ENCODE measurements around the gene TRRAP. TPM values are rescaled to one million over a fixed set of nuclear protein-coding genes. Genes with fewer than 3 reads are reported as not detected.
A peak's percentile ranks its signal among the peaks of the same experiment; 100 is the strongest.

TRRAP gene
- total RNA-seq, 1 donor from 2014 or later = 13.7 TPM

GRCh38 chr7:98927125-98927524 is 48.8 kb downstream of the TRRAP start:
- DNase-seq (no peak), ATAC-seq (ENCODE audit: poor library complexity) (no peak)
- intact Hi-C loops (cut with DNase I) = no loop called here

- no peak for ATAC-seq (ENCODE audit: poor library complexity)
- no peak for DNase-seq
- intact Hi-C loops (cut with DNase I) = no loop called here
Observed at GRCh38 chr7:98930464-98930863, 52.1 kb downstream of the TRRAP start.

GRCh38 chr7:98930921-98931320 is 52.6 kb downstream of the TRRAP start:
- ATAC-seq (ENCODE audit: poor library complexity) (no peak), DNase-seq (no peak)
- intact Hi-C loops (cut with DNase I) = no loop called here

- no peak for ATAC-seq (ENCODE audit: poor library complexity)
- intact Hi-C loops (cut with DNase I) = no loop called here
- no peak for DNase-seq
Observed at GRCh38 chr7:98933321-98933720, 55.0 kb downstream of the TRRAP start.

- ATAC-seq (ENCODE audit: poor library complexity) = no peak
- DNase-seq = no peak
- intact Hi-C loops (cut with DNase I) = no loop called here
Observed at GRCh38 chr7:98934267-98934666, 55.9 kb downstream of the TRRAP start.

GRCh38 chr7:98935811-98936210 is 57.5 kb downstream of the TRRAP start:
- DNase-seq (no peak), ATAC-seq (ENCODE audit: poor library complexity) (no peak)
- intact Hi-C loops (cut with DNase I) = no loop called here

GRCh38 chr7:98943336-98943735 is 65.0 kb downstream of the TRRAP start:
- DNase-seq = no peak

GRCh38 chr7:98944386-98944785 is 66.1 kb downstream of the TRRAP start:
- ATAC-seq (ENCODE audit: poor library complexity) (no peak), DNase-seq (no peak)
- intact Hi-C loops (cut with DNase I) = no loop called here

More at GRCh38 chr7:98943336-98943735, 65.0 kb downstream of the TRRAP start:
- ATAC-seq (ENCODE audit: poor library complexity) = no peak
- intact Hi-C loops (cut with DNase I) = no loop called here

- intact Hi-C loops (cut with DNase I) = no loop called here
- ATAC-seq (ENCODE audit: poor library complexity) = peak; percentile 70
- DNase-seq = no peak
Observed at GRCh38 chr7:98945852-98946251, 67.5 kb downstream of the TRRAP start.

GRCh38 chr7:98946389-98946788 is 68.1 kb downstream of the TRRAP start:
- intact Hi-C loops (cut with DNase I) = no loop called here
- ATAC-seq (ENCODE audit: poor library complexity) (no peak), DNase-seq (no peak)

GRCh38 chr7:98949336-98950044 is 71.2 kb downstream of the TRRAP start:
- intact Hi-C loops (cut with DNase I) = no loop called here
- DNase-seq (peak; percentile 77), ATAC-seq (ENCODE audit: poor library complexity) (peak; percentile 87)

- DNase-seq (no peak), ATAC-seq (ENCODE audit: poor library complexity) (peak; percentile 31)
- intact Hi-C loops (cut with DNase I) = no loop called here
Observed at GRCh38 chr7:98955992-98956391, 77.7 kb downstream of the TRRAP start.

- ATAC-seq (ENCODE audit: poor library complexity) (peak; percentile 81), DNase-seq (no peak)
- intact Hi-C loops (cut with DNase I) = no loop called here
Observed at GRCh38 chr7:98956469-98956868, 78.1 kb downstream of the TRRAP start.

GRCh38 chr7:98956937-98957336 is 78.6 kb downstream of the TRRAP start:
- DNase-seq (no peak), ATAC-seq (ENCODE audit: poor library complexity) (peak; percentile 84)
- intact Hi-C loops (cut with DNase I) = no loop called here

GRCh38 chr7:98957766-98958165 is 79.4 kb downstream of the TRRAP start:
- DNase-seq = no peak
- intact Hi-C loops (cut with DNase I) = no loop called here
- ATAC-seq (ENCODE audit: poor library complexity) = no peak

GRCh38 chr7:98958968-98959367 is 80.6 kb downstream of the TRRAP start:
- DNase-seq = no peak
- no peak for ATAC-seq (ENCODE audit: poor library complexity)
- intact Hi-C loops (cut with DNase I) = no loop called here

- DNase-seq = no peak
- intact Hi-C loops (cut with DNase I) = no loop called here
- no peak for ATAC-seq (ENCODE audit: poor library complexity)
Observed at GRCh38 chr7:98963305-98963704, 85.0 kb downstream of the TRRAP start.

GRCh38 chr7:98964596-98964995 is 86.3 kb downstream of the TRRAP start:
- DNase-seq (no peak), ATAC-seq (ENCODE audit: poor library complexity) (no peak)
- intact Hi-C loops (cut with DNase I) = no loop called here

GRCh38 chr7:98968621-98969020 is 90.3 kb downstream of the TRRAP start:
- DNase-seq = no peak
- intact Hi-C loops (cut with DNase I) = no loop called here
- no peak for ATAC-seq (ENCODE audit: poor library complexity)

- no peak for ATAC-seq (ENCODE audit: poor library complexity)
- intact Hi-C loops (cut with DNase I) = no loop called here
Observed at GRCh38 chr7:98969386-98969785, 91.1 kb downstream of the TRRAP start.

GRCh38 chr7:98970016-98970615 is 91.8 kb downstream of the TRRAP start:
- intact Hi-C loops (cut with DNase I) = no loop called here
- ATAC-seq (ENCODE audit: poor library complexity) = no peak
- DNase-seq = no peak

More at GRCh38 chr7:98969386-98969785, 91.1 kb downstream of the TRRAP start:
- no peak for DNase-seq

Measured in Right ventricle myocardium superior (tissue), 1 donor.